Fibroblast of lung (primary cell): ENCODE results near the gene USP11. TPM values are rescaled to one million over a fixed set of nuclear protein-coding genes. Genes with fewer than 3 reads are reported as not detected.

Source experiments
- DNase-seq, 2 donors: peaks; one replicate each; pipeline versions ENCODE4 v3.0.0 to v3.0.0-alpha.2; 2010; ENCODE audit warnings: low read depth in 2 of 2
- H2AFZ ChIP-seq: 2 replicates; pipeline ENCODE4 v1.5.1; 2012; ENCODE audit warnings: low read length, control low read depth, inconsistent platforms
- H3K27ac ChIP-seq: 2 replicates; pipeline ENCODE4 v1.5.1; 2011; ENCODE audit warnings: low read length, control low read depth; ENCODE audit not compliant: insufficient read depth
- H3K27me3 ChIP-seq: 2 replicates; pipeline ENCODE4 v1.5.1; 2011; ENCODE audit warnings: mild to moderate bottlenecking, low read length; ENCODE audit not compliant: control insufficient read depth, insufficient read depth
- H3K36me3 ChIP-seq: 2 replicates; pipeline ENCODE4 v1.5.1; 2011; ENCODE audit warnings: low read length; ENCODE audit not compliant: control insufficient read depth, insufficient read depth
- H3K4me1 ChIP-seq: 2 replicates; pipeline ENCODE4 v1.5.1; 2011; ENCODE audit warnings: low read length; ENCODE audit not compliant: control insufficient read depth, insufficient read depth; ENCODE audit errors: extremely low read depth
- H3K4me2 ChIP-seq: 2 replicates; pipeline ENCODE4 v1.5.1; 2011; ENCODE audit warnings: low read length, control low read depth; ENCODE audit not compliant: insufficient read depth; ENCODE audit errors: extremely low read depth
- H3K4me3 ChIP-seq, 4 experiments: fragments of 200-600 bp in 1 of 4; sonication (generic) in 1 of 4; replicated peaks in 1 of 4; 2 replicates each; pipeline ENCODE4 v1.5.1; 2011 to 2016; ENCODE audit warnings: low read length in 4 of 4, low read depth in 3 of 4, mild to moderate bottlenecking in 3 of 4, control low read depth in 2 of 4, inconsistent platforms in 1 of 4, mixed read lengths in 1 of 4; ENCODE audit not compliant: insufficient read depth in 1 of 4; ENCODE audit errors: control extremely low read depth in 1 of 4
- H3K79me2 ChIP-seq: 2 replicates; pipeline ENCODE4 v1.5.1; 2012; ENCODE audit warnings: mild to moderate bottlenecking, low read length, inconsistent platforms; ENCODE audit not compliant: control insufficient read depth, insufficient read depth
- H3K9ac ChIP-seq: 2 replicates; pipeline ENCODE4 v1.5.1; 2011; ENCODE audit warnings: mild to moderate bottlenecking, low read length, control low read depth; ENCODE audit not compliant: insufficient read depth
- H3K9me3 ChIP-seq: 2 replicates; pipeline ENCODE4 v1.5.1; 2012; ENCODE audit warnings: low read depth, low read length; ENCODE audit not compliant: control insufficient read depth, insufficient read depth
- H4K20me1 ChIP-seq: 2 replicates; pipeline ENCODE4 v1.5.1; 2011; ENCODE audit warnings: low read length; ENCODE audit not compliant: control insufficient read depth, insufficient read depth; ENCODE audit errors: extremely low read depth
- EZH2 ChIP-seq: IDR thresholded peaks from 2 replicates; pipeline ENCODE4 v1.5.1; 2012; ENCODE audit warnings: low read length, control low read depth, mild to moderate bottlenecking; ENCODE audit errors: missing control alignments
- polyA plus RNA-seq, 2 donors: library from polyadenylated mRNA; depleted of rRNA in 1 of 2; stranded (reverse) in 1 of 2; unstranded in 1 of 2; fragments of >200 nt; gene quantifications; 2 replicates each; pipeline ENCODE4 v1.2.1, GENCODE V29; 2011 to 2012; ENCODE audit warnings: missing spikeins in 1 of 2
- total RNA-seq: library from RNA; depleted of rRNA; stranded (reverse); fragments of >200 nt; gene quantifications from 2 replicates; pipeline ENCODE4 v1.2.1, GENCODE V29; 2014
- TF ChIP-seq, protein P1 (sequence below), 2 donors: IDR thresholded peaks in 1 of 2; conservative IDR thresholded peaks in 1 of 2; 1 replicate in 1 of 2; 2 replicates in 1 of 2; pipeline ENCODE4 v1.5.1; 2011 to 2012; ENCODE audit warnings: low read length in 2 of 2, control low read depth in 1 of 2, inconsistent platforms in 1 of 2, low read depth in 1 of 2, mild to moderate bottlenecking in 1 of 2

USP11 gene
- total and polyA plus RNA-seq, 2 donors (not counting 1 experiment from before 2014, with no cell fraction given): 24.6 to 47.9 TPM

DNA sequence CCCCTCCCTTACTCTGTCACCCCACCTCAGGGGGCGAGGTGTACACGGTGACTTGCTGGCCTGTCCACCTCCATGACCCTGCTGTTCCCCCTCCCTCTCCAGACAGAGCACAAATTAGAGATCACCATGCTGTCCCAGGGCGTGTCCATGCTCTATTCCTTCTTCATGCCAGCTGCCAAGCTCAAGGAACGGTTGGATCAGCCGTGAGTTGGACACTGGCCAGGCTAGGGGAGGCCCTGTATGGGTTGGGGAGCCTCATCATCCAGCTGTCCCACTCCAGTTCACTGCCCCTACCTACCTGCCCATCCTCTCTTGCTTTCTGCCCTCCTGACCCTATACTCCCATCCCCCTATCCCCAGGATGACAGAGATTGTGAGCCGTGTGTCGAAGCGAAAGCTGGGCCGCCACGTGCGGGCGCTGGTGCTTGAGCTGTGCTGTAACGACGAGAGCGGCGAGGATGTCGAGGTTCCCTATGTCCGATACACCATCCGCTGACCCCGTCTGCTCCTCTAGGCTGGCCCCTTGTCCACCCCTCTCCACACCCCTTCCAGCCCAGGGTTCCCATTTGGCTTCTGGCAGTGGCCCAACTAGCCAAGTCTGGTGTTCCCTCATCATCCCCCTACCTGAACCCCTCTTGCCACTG, 18.3 kb upstream of the USP11 start:
- no peaks in the 10 kb centered on the region for H4K20me1 ChIP-seq
- peaks cover 45% of the 10 kb centered on the region for H3K36me3 ChIP-seq
- H3K27me3 ChIP-seq: no peaks in the 10 kb centered on the region
- peaks cover 6% of the 10 kb centered on the region for H3K4me1 ChIP-seq
- no peak overlapping the region for H3K4me3 ChIP-seq
- H2AFZ ChIP-seq: no peak overlapping the region
- no peaks in the 10 kb centered on the region for H3K9me3 ChIP-seq
- H3K4me2 ChIP-seq: no peak overlapping the region
- peaks cover 9% of the 10 kb centered on the region for H3K79me2 ChIP-seq
- TF ChIP-seq, protein P1, sequence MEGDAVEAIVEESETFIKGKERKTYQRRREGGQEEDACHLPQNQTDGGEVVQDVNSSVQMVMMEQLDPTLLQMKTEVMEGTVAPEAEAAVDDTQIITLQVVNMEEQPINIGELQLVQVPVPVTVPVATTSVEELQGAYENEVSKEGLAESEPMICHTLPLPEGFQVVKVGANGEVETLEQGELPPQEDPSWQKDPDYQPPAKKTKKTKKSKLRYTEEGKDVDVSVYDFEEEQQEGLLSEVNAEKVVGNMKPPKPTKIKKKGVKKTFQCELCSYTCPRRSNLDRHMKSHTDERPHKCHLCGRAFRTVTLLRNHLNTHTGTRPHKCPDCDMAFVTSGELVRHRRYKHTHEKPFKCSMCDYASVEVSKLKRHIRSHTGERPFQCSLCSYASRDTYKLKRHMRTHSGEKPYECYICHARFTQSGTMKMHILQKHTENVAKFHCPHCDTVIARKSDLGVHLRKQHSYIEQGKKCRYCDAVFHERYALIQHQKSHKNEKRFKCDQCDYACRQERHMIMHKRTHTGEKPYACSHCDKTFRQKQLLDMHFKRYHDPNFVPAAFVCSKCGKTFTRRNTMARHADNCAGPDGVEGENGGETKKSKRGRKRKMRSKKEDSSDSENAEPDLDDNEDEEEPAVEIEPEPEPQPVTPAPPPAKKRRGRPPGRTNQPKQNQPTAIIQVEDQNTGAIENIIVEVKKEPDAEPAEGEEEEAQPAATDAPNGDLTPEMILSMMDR (conservative IDR thresholded peaks at IDR 0.05 in 1 of 2, IDR thresholded peaks at IDR 0.05 in 1 of 2; ENCODE audit: low read depth in 1 of 2, low read length in 2 of 2): no peak
- no peak for TF ChIP-seq EZH2
- H3K9ac ChIP-seq: no peak overlapping the region
- H3K27ac ChIP-seq: no peak overlapping the region
- DNase-seq: no peak

DNA sequence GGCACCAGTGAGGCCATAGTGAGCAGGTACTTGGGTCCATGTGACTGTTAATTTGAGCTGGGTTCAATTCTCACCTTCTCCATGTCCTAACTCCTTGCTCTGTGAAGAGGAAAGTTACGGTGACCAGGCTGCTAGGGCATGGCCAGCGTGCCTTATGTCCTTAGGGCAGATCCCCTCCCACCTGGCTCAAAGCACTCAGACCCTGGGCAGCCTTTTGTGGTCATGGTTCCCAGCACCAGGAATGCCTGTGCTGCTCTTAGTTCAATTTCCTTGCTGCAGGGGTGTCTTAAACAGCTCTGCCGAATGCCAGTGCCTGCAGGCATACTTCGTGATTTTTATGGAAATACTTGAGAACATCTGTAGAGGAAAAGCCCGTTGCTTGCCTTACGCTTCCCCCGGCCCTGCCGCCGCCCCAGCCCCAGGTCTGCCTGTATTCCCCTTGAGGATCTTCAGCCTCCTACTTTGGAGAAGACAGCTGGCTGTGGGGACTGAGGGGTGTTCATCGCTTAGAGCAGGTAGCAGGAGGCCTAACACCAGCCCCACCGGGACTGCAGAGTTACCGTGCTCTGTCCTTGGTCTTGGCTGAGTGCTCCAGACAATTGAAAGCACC, 17.4 kb upstream of the USP11 start:
- no peak overlapping the region for H3K9ac ChIP-seq
- H4K20me1 ChIP-seq: no peaks in the 10 kb centered on the region
- H2AFZ ChIP-seq: no peak overlapping the region
- H3K4me1 ChIP-seq: peaks cover 6% of the 10 kb centered on the region
- no peaks in the 10 kb centered on the region for H3K9me3 ChIP-seq
- H3K27ac ChIP-seq: no peak overlapping the region
- peaks cover 18% of the 10 kb centered on the region for H3K79me2 ChIP-seq
- peaks cover 38% of the 10 kb centered on the region for H3K36me3 ChIP-seq
- H3K4me3 ChIP-seq: no peak overlapping the region
- H3K27me3 ChIP-seq: no peaks in the 10 kb centered on the region
- no peak for DNase-seq
- no peak for TF ChIP-seq EZH2
- TF ChIP-seq, protein P1 (conservative IDR thresholded peaks at IDR 0.05 in 1 of 2, IDR thresholded peaks at IDR 0.05 in 1 of 2; ENCODE audit: low read depth in 1 of 2, low read length in 2 of 2): no peak
- no peak overlapping the region for H3K4me2 ChIP-seq

DNA sequence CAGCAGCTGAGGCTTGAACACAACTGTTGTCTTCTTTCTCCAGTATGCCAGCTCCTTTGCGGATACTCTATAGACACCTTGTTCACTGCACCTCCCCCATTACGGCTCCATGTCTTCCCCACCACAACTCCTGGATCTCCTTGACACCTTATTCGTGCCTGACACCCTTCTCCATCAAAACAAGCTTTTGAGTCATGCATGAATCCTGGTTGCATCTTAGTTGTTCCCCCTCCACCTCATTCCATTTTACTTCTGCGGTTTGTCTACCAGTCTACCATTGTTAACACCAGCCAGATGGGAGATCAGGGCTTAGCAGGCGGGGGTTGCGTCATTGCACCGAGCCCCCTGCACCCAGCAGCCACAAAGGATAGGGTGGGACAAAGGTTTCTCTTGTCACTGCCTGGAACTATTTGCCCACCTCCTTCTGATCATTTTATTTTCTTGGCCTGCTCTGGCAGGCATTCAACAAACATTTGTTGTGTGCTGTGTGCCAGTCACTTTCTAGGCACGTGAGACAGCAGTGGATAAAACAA, 16.4 kb upstream of the USP11 start:
- DNase-seq: peak in 1 of 2 donors; percentile 23
- TF ChIP-seq EZH2: no peak
- TF ChIP-seq, protein P1 (conservative IDR thresholded peaks at IDR 0.05 in 1 of 2, IDR thresholded peaks at IDR 0.05 in 1 of 2; ENCODE audit: low read depth in 1 of 2, low read length in 2 of 2): no peak
- Histone ChIP-seq H3K4me1 (peaks cover 9% of the 10 kb centered on the region), H3K79me2 (peaks cover 28% of the 10 kb centered on the region), H3K27me3 (no peaks in the 10 kb centered on the region), H3K4me2 (no peak overlapping the region), H3K27ac (peak overlapping the region; percentile 75), H3K9me3 (no peaks in the 10 kb centered on the region), H3K4me3 (no peak overlapping the region), H2AFZ (no peak overlapping the region), H4K20me1 (no peaks in the 10 kb centered on the region), H3K9ac (no peak overlapping the region), H3K36me3 (peaks cover 27% of the 10 kb centered on the region)
